ENCODE measurements around the gene HPCAL4. TPM values are rescaled to one million over a fixed set of nuclear protein-coding genes. Genes with fewer than 3 reads are reported as not detected.

HPCAL4 gene
- total and polyA plus RNA-seq, 5 donors, result 0.89 to 5.2 (median 3.4) TPM

DNA sequence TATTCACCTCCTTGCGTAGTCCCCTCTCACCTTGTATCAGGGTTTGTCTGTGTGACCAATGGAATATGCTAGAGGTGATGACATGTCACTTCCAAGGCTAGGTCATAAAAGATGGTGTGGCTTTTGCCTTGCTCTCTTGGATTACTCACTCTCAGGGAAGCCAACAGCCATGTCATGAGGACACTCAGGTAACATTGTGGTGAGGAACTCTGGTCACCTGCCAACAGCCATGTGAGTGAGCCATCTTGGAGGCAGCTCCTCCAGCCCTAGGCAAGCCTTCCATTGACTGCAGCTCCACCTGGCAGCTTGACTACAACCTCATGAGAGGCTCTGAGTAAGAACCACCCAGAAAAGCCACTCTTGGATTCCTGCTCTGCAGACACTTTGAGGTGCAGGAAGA lies 40.8 kb downstream of the HPCAL4 start:
- intact Hi-C loops (cut with DNase I), result loop anchor here in 3 of 4 donors (5.0 kb wide), 2 partner anchors 38 to 43 kb away; no protein-coding TSS in a partner anchor
- Histone ChIP-seq H3K9me3 (ENCODE audit: control insufficient read depth, low read length) (no peaks in the 10 kb centered on the region), H3K27ac (ENCODE audit: low read length) (no peak overlapping the region), H3K4me3 (ENCODE audit: low read length) (no peak overlapping the region), H3K4me1 (ENCODE audit: control insufficient read depth, insufficient read depth, low read length) (peaks cover 16% of the 10 kb centered on the region), H3K27me3 (ENCODE audit: control insufficient read depth, insufficient read depth) (no peaks in the 10 kb centered on the region)
- DNase-seq (peak in 1 of 3 donors; percentile 16), ATAC-seq (no peak)
- WGBS, result 90% methylated on average over 1 of the region's 1 CpG

DNA sequence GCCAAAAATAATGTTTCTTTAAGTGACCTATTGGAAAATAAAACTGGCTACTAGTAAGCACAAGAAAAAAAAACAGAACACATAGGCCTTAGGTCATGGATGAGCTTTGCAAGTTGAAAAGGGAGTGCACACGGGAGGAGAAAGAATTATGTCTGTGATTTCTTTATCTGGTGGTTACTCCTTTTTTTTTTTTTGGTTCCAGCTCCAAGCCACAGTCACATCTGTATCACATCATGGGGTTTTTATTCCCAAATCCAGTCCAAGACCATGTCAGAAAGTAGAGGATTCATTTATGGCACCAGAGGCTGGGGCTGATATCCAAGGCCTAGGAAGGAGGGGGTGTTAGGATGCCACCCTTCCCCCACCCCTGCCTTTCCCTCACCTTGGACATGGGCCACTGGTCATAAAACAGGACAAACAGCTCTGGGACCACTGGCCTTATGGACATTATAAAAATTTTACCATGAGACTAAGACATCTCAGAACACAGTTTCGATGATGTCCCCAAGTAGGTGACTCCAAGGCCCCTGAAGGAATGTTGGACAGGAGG lies 41.5 kb downstream of the HPCAL4 start:
- Histone ChIP-seq H3K27ac (ENCODE audit: low read length) (no peak overlapping the region), H3K4me3 (ENCODE audit: low read length) (no peak overlapping the region), H3K9me3 (ENCODE audit: control insufficient read depth, low read length) (no peaks in the 10 kb centered on the region), H3K4me1 (ENCODE audit: control insufficient read depth, insufficient read depth, low read length) (peaks cover 15% of the 10 kb centered on the region), H3K27me3 (ENCODE audit: control insufficient read depth, insufficient read depth) (no peaks in the 10 kb centered on the region)
- 87% methylated on average over 2 of the region's 2 CpGs for WGBS
- peak in 1 of 3 donors; percentile 58 for DNase-seq
- intact Hi-C loops (cut with DNase I), result loop anchor here in 3 of 4 donors (5.0 kb wide), 2 partner anchors 37 to 42 kb away; no protein-coding TSS in a partner anchor
- no peak for ATAC-seq

DNA sequence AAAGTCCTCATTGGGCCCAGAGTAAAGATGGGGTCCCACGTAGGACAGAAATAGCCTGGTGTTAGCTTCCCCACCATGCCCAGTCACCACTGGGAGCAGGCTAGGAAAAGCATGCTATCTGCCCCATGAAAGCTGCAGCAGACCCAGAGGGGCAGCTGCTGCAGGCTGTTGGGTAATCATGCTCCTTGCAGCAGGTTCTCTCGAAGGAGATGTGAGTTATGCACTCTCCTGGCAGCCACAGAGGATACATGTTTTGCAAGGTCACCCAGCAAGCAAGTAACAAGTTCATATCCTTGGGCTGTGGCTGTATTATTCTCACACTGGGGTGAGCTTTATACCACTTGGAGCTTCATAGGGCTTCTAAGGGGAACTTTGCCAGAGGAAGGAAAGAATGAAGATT lies 42.7 kb downstream of the HPCAL4 start:
- 47% methylated on average over 2 of the region's 2 CpGs for WGBS
- intact Hi-C loops (cut with DNase I), result no loop called here
- Histone ChIP-seq H3K4me3 (ENCODE audit: low read length) (no peak overlapping the region), H3K9me3 (ENCODE audit: control insufficient read depth, low read length) (no peaks in the 10 kb centered on the region), H3K27ac (ENCODE audit: low read length) (no peak overlapping the region), H3K27me3 (ENCODE audit: control insufficient read depth, insufficient read depth) (no peaks in the 10 kb centered on the region), H3K4me1 (ENCODE audit: control insufficient read depth, insufficient read depth, low read length) (peaks cover 15% of the 10 kb centered on the region)
- ATAC-seq (no peak), DNase-seq (peak in 1 of 3 donors; percentile 40)

DNA sequence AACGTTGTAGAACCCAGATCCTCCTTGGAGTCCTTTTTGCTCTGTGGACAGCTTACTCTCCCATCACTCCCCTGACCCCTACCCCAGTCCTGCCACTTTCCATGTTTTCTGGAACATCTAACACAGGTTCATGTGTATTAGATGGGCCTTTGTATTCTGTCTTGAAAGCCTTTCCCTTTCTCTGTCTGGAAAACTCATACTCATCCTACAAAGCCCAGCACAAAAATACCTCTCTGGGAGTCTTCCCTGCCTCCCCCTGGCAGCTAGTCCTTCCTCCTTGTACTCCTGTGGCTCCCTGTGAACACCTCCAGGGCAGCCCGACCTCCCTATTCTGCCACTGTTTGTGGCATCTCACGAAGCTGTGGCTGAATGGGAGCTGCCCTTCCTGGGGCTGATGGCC lies 44.0 kb downstream of the HPCAL4 start:
- Histone ChIP-seq H3K9me3 (ENCODE audit: control insufficient read depth, low read length) (no peaks in the 10 kb centered on the region), H3K27me3 (ENCODE audit: control insufficient read depth, insufficient read depth) (no peaks in the 10 kb centered on the region), H3K4me3 (ENCODE audit: low read length) (no peak overlapping the region), H3K27ac (ENCODE audit: low read length) (peak overlapping the region; percentile 69), H3K4me1 (ENCODE audit: control insufficient read depth, insufficient read depth, low read length) (peaks cover 15% of the 10 kb centered on the region)
- ATAC-seq (no peak), DNase-seq (peak in 1 of 3 donors; percentile 29)
- 71% methylated on average over 3 of the region's 3 CpGs for WGBS
- intact Hi-C loops (cut with DNase I), result no loop called here

DNA sequence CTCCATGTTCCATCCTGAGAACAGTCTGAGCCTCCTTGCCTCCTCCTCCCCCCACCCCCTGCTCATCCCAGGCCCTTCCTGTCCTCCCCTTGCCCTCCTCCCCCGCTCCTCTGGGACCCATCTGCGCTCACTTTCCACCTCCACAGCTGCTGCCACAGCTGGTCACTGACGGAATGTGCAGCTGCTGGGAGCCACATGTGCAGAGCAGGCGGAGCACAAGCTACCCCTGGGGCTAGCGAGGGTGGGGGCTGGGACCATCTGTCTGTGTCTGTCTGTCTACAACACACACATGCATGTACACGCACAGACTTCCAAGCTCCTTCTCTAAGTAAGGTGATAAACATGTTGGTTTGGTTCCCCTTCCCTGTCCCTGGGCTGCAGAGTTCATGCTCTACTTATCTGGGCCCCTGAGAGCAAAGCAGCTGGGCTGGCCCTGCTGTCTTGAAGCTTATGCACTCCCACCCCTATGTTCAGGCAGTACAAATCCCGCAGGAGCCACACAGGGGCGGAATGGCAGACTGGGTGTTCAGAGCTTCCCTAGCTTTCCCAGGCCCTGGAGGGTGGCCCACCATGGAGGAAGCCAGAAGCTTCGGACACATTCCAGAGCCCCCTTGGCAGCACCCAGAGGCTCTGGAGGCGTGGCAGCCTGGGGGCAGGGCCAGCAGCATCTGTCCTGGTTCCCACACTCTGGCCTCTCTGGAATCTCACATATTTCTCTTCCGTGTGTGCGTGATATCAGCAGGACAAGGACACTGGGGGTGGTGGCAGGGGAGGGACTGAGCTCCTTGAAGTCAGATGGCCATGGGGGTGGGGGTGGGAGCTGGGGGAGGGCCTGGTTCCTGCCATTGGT lies 44.8 kb downstream of the HPCAL4 start:
- no peaks in the 10 kb centered on the region for H3K9me3 ChIP-seq (ENCODE audit: control insufficient read depth, low read length)
- intact Hi-C loops (cut with DNase I), result no loop called here
- H3K4me1 ChIP-seq (ENCODE audit: control insufficient read depth, insufficient read depth, low read length), result peaks cover 15% of the 10 kb centered on the region
- DNase-seq (peak; percentile 87 to 94 (median 93)), ATAC-seq (peak; percentile 82)
- H3K27me3 ChIP-seq (ENCODE audit: control insufficient read depth, insufficient read depth), result no peaks in the 10 kb centered on the region
- H3K27ac ChIP-seq (ENCODE audit: low read length), result peak overlapping the region; percentile 32
- no peak overlapping the region for H3K4me3 ChIP-seq (ENCODE audit: low read length)
- WGBS, result 24% methylated on average over 12 of the region's 12 CpGs

DNA sequence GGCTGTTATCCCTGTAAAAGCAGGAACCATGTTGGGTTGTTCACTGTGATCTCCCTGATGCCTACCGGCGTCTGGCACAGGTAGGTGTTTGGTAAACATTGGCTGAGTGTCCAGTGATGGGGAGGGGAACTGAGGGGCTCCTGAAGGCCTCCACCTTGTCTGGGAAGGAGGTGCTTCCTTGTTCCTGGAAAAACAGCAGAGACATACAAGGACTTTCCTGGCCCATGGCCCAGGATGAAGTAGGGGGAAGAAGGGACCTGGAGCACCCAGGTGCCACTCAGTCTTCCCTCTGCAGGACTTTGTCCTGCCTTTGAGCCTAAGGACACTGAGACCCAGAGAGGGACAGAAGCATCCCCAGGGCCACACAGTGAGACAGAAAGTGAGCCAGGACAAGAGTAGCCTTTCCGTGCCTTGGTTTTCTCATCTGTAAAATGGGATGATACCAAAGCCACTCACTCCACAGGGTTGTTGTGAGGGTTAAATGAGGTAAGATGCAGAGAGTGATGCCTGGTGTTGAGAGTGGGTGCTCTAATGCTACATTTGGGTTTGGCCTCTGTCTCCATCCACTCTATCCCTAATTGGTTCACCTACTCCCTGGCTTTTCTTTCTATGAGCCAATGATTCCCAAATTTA lies 45.7 kb downstream of the HPCAL4 start:
- H3K27ac ChIP-seq (ENCODE audit: low read length), result peak overlapping the region; percentile 2
- H3K27me3 ChIP-seq (ENCODE audit: control insufficient read depth, insufficient read depth), result no peaks in the 10 kb centered on the region
- WGBS, result 70% methylated on average over 3 of the region's 3 CpGs
- no peak for DNase-seq
- intact Hi-C loops (cut with DNase I), result no loop called here
- no peaks in the 10 kb centered on the region for H3K9me3 ChIP-seq (ENCODE audit: control insufficient read depth, low read length)
- ATAC-seq, result no peak
- no peak overlapping the region for H3K4me3 ChIP-seq (ENCODE audit: low read length)
- peaks cover 15% of the 10 kb centered on the region for H3K4me1 ChIP-seq (ENCODE audit: control insufficient read depth, insufficient read depth, low read length)

DNA sequence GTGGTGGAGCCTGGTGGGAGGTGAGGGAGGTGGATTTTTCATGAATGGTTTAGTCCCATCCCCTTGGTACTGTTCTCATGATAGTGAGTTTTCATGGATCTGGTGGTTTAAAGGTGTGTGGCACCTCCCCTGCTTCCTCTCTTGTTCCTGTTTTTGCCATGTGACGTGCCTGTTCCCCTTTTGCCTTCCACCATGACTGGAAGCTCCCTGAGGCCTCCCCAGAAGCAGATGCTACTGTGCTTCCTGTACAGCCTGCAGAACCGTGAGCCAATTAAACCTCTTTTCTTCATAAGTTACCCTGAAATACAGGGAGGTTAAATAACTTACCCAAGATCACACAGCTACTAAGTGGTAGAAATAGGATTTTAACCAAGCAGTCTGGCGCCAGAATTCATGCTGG lies 47.5 kb downstream of the HPCAL4 start:
- WGBS, result 90% methylated on average over 3 of the region's 3 CpGs
- Histone ChIP-seq H3K9me3 (ENCODE audit: control insufficient read depth, low read length) (no peaks in the 10 kb centered on the region), H3K4me1 (ENCODE audit: control insufficient read depth, insufficient read depth, low read length) (peaks cover 16% of the 10 kb centered on the region), H3K27me3 (ENCODE audit: control insufficient read depth, insufficient read depth) (no peaks in the 10 kb centered on the region), H3K4me3 (ENCODE audit: low read length) (no peak overlapping the region), H3K27ac (ENCODE audit: low read length) (peak overlapping the region; percentile 13)
- intact Hi-C loops (cut with DNase I), result no loop called here
- no peak for DNase-seq
- no peak for ATAC-seq

DNA sequence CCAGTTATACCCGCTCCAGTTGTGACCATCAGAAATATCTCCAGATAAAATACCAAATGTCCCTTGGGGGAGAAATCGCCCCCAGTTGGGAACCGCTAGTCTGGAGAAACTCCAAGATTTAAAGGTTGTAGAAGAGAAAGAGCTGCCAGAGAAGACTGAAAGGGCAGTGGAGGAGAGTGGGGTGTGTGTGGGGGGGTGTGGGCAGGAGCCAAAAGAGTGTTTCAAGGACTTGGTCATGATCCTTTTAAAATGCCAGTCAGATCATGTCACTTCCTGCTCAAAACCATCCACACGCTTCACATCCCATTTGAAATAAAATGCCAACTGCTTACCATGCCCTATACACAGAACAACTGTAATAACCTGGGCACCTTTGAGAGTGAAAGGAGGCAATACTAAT lies 48.4 kb downstream of the HPCAL4 start:
- intact Hi-C loops (cut with DNase I), result no loop called here
- Histone ChIP-seq H3K27me3 (ENCODE audit: control insufficient read depth, insufficient read depth) (no peaks in the 10 kb centered on the region), H3K4me3 (ENCODE audit: low read length) (no peak overlapping the region), H3K4me1 (ENCODE audit: control insufficient read depth, insufficient read depth, low read length) (peaks cover 11% of the 10 kb centered on the region), H3K27ac (ENCODE audit: low read length) (peak overlapping the region; percentile 77), H3K9me3 (ENCODE audit: control insufficient read depth, low read length) (no peaks in the 10 kb centered on the region)
- 28% methylated on average over 4 of the region's 4 CpGs for WGBS
- ATAC-seq (peak in 1 of 2 donors; percentile 9), DNase-seq (peak in 2 of 3 donors; percentile 51 to 53)

DNA sequence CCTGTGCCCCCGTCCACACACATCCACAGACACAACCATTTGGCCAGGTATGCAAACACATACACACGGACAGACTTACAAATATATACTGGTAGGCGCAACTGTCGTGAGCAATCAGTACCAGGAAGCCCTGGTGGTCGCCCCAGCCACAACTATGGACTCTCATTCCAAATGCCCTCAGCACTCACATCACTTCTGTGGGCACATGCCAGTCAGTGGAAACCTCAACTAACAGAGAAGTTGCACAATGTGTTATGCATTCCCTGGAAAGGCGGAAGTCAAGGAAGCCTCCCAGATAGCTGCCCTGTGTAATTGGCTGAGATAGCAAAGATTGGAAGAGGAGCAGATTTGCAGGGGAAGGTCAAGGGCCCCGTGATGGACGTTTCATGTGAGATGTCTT lies 50.4 kb downstream of the HPCAL4 start:
- Histone ChIP-seq H3K27ac (ENCODE audit: low read length) (no peak overlapping the region), H3K27me3 (ENCODE audit: control insufficient read depth, insufficient read depth) (no peaks in the 10 kb centered on the region), H3K4me3 (ENCODE audit: low read length) (no peak overlapping the region), H3K4me1 (ENCODE audit: control insufficient read depth, insufficient read depth, low read length) (peaks cover 4% of the 10 kb centered on the region), H3K9me3 (ENCODE audit: control insufficient read depth, low read length) (no peaks in the 10 kb centered on the region)
- intact Hi-C loops (cut with DNase I), result no loop called here
- 88% methylated on average over 8 of the region's 8 CpGs for WGBS
- DNase-seq, result peak in 1 of 3 donors; percentile 10
- no peak for ATAC-seq

DNA sequence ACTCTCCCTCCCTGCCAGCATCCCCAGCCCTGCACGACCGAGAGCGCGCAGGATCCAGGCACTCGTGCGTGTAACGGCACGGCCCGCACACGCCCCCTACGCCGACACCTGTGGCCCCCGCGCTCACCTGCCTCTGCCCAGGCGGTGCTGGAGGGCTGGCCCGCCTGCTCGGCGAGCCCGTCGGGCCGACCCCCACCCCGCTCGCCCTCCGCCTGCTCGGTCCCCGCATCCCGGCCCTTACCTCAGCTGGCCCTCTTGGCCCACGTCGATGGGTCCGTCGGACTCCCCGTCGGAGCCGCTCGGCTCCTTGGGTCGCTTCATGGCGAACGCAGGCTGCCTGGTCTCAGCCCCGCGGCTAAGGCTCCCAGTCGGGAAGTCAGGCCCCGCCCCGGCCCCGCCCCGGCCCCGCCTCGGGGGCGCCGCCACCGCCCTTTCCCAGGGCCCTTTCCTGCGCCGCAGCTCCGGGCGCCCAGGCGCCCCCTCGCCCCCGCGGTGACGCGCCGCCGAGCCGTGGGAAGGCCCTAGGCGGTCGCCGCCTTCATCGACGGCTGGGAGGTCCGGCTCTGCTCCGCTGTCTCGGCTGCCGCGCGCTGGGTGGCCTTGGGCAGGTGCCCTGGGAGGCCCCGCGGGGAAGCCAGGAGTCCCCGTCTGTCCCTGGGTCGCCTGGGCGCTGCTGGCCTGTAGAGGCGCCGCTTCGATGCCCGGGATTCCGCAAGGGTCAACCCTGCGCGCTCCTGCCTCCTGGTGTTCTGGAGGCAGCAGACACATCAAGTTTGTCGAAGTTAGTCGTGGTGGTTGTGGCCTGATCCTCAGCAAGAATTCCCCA lies 51.7 kb downstream of the HPCAL4 start, which contains the start of gene HEYL:
TSS of gene HEYL (minus strand) at position 339 of the 826 bp plus-strand sequence. CDS start at position 321, 18 bp downstream.
- peaks cover 4% of the 10 kb centered on the region for H3K4me1 ChIP-seq (ENCODE audit: control insufficient read depth, insufficient read depth, low read length)
- peak within 1 kb of the TSS; percentile 85 for H3K27ac ChIP-seq (ENCODE audit: low read length)
- no peaks in the 10 kb centered on the region for H3K9me3 ChIP-seq (ENCODE audit: control insufficient read depth, low read length)
- H3K4me3 ChIP-seq (ENCODE audit: low read length), result peak within 1 kb of the TSS; percentile 70
- DNase-seq (peak; percentile 86 to 96 (median 94)), ATAC-seq (peak; percentile 88 to 93)
- no peaks in the 10 kb centered on the region for H3K27me3 ChIP-seq (ENCODE audit: control insufficient read depth, insufficient read depth)
- 5% methylated on average over 88 of the region's 88 CpGs for WGBS
- intact Hi-C loops (cut with DNase I), result no loop called here
